Tibial artery (tissue), 4 donors: Measurements from ENCODE around the gene THSD7A.

Experiments
- DNase-seq, 2 donors: peaks; one replicate each; pipeline ENCODE4 v3.0.0-alpha.2; 2019
- H3K27ac ChIP-seq, 2 donors: fragments of 200-600 bp; sonication (generic) in 1 of 2; 1 replicate in 1 of 2; 2 replicates in 1 of 2; pipeline ENCODE4 v1.5.1; 2018 to 2019; ENCODE audit warnings: mild to moderate bottlenecking in 1 of 2
- H3K27me3 ChIP-seq, 2 donors: fragments of 200-600 bp; sonication (generic) in 1 of 2; one replicate each; pipeline versions ENCODE4 v1.5.1 to v1.6.0; 2016 to 2019
- H3K36me3 ChIP-seq, 3 donors: fragments of 200-600 bp; sonication (generic) in 2 of 3; one replicate each; pipeline ENCODE4 v1.5.1; 2016 to 2019; ENCODE audit warnings: mild to moderate bottlenecking in 2 of 3
- H3K4me1 ChIP-seq, 4 donors: fragments of 200-600 bp; sonication (generic) in 2 of 4; 1 replicate in 3 of 4; 2 replicates in 1 of 4; pipeline ENCODE4 v1.5.1; 2016 to 2019
- H3K4me3 ChIP-seq, 2 donors: fragments of 200-600 bp; sonication (generic) in 1 of 2; 1 replicate in 1 of 2; 2 replicates in 1 of 2; pipeline ENCODE4 v1.5.1; 2018 to 2019; ENCODE audit warnings: mild to moderate bottlenecking in 2 of 2
- H3K9me3 ChIP-seq, 3 donors: fragments of 200-600 bp; sonication (generic) in 1 of 3; one replicate each; pipeline ENCODE4 v1.5.1; 2016 to 2019
- intact Hi-C: fragments of 100-400 bp; cut with DNase I; formaldehyde crosslinking; loops from one replicate; pipeline ENCODE4 v1.15.0; 2023; ENCODE audit warnings: low total_unique reads
- TF ChIP-seq, protein P1 (sequence below), 2 experiments: fragments of 200-600 bp in 1 of 2; fragments of 450-650 bp in 1 of 2; IDR thresholded peaks; one replicate each; pipeline ENCODE4 v1.5.1; 2017 to 2019; ENCODE audit warnings: antibody characterized with exemption in 2 of 2, mild to moderate bottlenecking in 1 of 2, moderate library complexity in 1 of 2

Gene THSD7A

GRCh38 chr7:11810043-11810625 is 21.9 kb downstream of the THSD7A start:
- DNase-seq = no peak
- intact Hi-C loops = no loop called here
- H3K9me3 ChIP-seq = no peaks in the 10 kb centered on the region
- no peaks in the 10 kb centered on the region for H3K27me3 ChIP-seq
- no peaks in the 10 kb centered on the region for H3K4me1 ChIP-seq
- H3K4me3 ChIP-seq = no peak overlapping the region
- no peak overlapping the region for H3K27ac ChIP-seq
- no peaks in the 10 kb centered on the region for H3K36me3 ChIP-seq
- TF ChIP-seq, protein P1, sequence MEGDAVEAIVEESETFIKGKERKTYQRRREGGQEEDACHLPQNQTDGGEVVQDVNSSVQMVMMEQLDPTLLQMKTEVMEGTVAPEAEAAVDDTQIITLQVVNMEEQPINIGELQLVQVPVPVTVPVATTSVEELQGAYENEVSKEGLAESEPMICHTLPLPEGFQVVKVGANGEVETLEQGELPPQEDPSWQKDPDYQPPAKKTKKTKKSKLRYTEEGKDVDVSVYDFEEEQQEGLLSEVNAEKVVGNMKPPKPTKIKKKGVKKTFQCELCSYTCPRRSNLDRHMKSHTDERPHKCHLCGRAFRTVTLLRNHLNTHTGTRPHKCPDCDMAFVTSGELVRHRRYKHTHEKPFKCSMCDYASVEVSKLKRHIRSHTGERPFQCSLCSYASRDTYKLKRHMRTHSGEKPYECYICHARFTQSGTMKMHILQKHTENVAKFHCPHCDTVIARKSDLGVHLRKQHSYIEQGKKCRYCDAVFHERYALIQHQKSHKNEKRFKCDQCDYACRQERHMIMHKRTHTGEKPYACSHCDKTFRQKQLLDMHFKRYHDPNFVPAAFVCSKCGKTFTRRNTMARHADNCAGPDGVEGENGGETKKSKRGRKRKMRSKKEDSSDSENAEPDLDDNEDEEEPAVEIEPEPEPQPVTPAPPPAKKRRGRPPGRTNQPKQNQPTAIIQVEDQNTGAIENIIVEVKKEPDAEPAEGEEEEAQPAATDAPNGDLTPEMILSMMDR (IDR thresholded peaks at IDR 0.05) = no peak

GRCh38 chr7:11807000-11807399 is 25.0 kb downstream of the THSD7A start:
- Histone ChIP-seq H3K27me3 (no peaks in the 10 kb centered on the region), H3K4me1 (no peaks in the 10 kb centered on the region), H3K4me3 (no peak overlapping the region), H3K27ac (no peak overlapping the region), H3K9me3 (no peaks in the 10 kb centered on the region), H3K36me3 (no peaks in the 10 kb centered on the region)
- intact Hi-C loops = no loop called here
- TF ChIP-seq, protein P1 (IDR thresholded peaks at IDR 0.05) = no peak
- DNase-seq = no peak

DNA sequence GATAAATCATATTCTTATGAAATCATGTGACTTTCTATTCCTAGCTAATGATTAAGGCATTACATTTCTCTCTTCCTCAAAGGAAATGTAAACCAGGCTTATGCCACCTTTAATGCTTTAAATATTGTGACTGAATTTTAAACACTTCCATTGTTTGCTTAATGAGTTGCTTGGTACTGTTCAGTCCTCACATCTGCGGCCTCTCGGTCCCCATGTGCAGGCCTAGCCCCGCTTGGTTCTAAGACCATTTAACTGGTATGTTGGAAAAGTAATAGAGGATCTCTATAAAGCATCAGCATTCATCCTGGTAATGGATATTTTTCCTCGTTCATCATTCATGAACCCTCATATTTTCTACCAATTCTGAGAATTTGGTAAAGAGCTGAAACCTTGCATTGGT is 27.4 kb downstream of the THSD7A start:
- no peaks in the 10 kb centered on the region for H3K9me3 ChIP-seq
- no peaks in the 10 kb centered on the region for H3K27me3 ChIP-seq
- H3K4me3 ChIP-seq = no peak overlapping the region
- TF ChIP-seq, protein P1 (IDR thresholded peaks at IDR 0.05) = no peak
- no peaks in the 10 kb centered on the region for H3K4me1 ChIP-seq
- intact Hi-C loops = no loop called here
- DNase-seq = no peak
- no peak overlapping the region for H3K27ac ChIP-seq
- H3K36me3 ChIP-seq = no peaks in the 10 kb centered on the region

- no peaks in the 10 kb centered on the region for H3K9me3 ChIP-seq
- no peaks in the 10 kb centered on the region for H3K36me3 ChIP-seq
- H3K27me3 ChIP-seq = no peaks in the 10 kb centered on the region
- H3K27ac ChIP-seq = no peak overlapping the region
- TF ChIP-seq, protein P1 (IDR thresholded peaks at IDR 0.05) = no peak
- intact Hi-C loops = no loop called here
- H3K4me3 ChIP-seq = no peak overlapping the region
- no peak for DNase-seq
- no peaks in the 10 kb centered on the region for H3K4me1 ChIP-seq
Measured at GRCh38 chr7:11795231-11795630, 36.8 kb downstream of the THSD7A start.

DNA sequence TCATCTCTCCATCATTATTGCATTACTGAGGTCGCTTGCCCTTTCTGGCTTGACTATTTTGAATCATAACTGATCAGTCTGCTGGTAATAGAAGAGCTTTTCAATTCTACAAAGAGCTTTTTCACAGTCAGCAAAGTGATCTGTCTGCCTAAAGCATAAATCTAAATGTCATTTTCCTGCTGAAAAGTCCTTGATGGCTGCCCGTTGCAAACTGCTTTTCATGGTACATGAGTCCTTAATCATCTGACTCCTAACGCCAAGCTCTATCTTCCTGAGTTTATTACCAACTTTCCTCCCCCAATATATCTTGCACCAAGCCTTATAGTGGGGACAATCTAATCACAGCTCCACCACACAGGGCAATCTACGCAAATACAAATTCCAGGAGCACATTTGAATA is 39.8 kb downstream of the THSD7A start:
- no peaks in the 10 kb centered on the region for H3K27me3 ChIP-seq
- intact Hi-C loops = no loop called here
- no peaks in the 10 kb centered on the region for H3K36me3 ChIP-seq

More for the DNA sequence above, 39.8 kb downstream of the THSD7A start:
- no peaks in the 10 kb centered on the region for H3K4me1 ChIP-seq
- H3K4me3 ChIP-seq = no peak overlapping the region
- H3K27ac ChIP-seq = no peak overlapping the region
- TF ChIP-seq, protein P1 (IDR thresholded peaks at IDR 0.05) = no peak
- H3K9me3 ChIP-seq = no peaks in the 10 kb centered on the region
- no peak for DNase-seq
